SHP77 (cell line): Measurements from ENCODE around the gene PPP1R2C.

ENCODE experiments used
- DNase-seq, 2 experiments: peaks; one replicate each; lab custom pipeline; 2025; lab: John Stamatoyannopoulos, UW

PPP1R2C gene

DNA sequence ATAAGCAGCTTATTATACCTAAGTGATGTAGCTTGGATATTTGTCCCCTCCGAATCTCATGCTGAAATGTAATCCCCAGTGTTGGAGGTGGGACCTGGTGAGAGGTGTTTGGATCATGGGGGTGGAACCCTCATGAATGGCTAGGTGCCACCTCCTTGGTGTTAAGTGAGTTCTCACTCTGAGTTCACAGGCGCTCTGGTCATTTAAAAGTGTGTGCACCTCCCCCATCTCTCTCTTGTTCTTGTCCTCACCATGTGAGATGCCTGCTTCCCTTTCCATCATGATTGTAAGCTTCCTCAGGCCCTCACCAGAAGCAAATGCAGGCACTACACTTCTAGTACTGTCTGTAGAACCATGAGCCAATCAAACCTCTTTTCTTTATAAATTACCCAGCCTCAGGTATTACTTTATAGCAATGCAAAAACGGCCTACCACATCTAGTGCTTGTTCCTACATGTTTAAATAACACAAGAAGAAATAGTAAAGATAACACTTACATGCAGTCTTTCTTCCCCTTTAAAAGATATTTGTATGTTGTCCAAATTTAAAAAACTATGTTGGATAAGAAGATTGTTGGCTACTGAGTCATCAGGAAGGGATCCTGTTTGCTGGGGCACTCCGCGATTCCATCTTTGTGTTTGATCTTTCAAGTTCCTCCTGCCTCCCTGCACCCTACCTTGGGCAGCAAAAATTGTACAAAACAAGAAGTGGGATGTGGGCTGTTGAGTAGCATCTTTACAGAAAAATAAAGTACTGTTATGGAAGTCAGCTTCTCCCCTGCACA, 29.7 kb downstream of the PPP1R2C start:
- no peak for DNase-seq

DNA sequence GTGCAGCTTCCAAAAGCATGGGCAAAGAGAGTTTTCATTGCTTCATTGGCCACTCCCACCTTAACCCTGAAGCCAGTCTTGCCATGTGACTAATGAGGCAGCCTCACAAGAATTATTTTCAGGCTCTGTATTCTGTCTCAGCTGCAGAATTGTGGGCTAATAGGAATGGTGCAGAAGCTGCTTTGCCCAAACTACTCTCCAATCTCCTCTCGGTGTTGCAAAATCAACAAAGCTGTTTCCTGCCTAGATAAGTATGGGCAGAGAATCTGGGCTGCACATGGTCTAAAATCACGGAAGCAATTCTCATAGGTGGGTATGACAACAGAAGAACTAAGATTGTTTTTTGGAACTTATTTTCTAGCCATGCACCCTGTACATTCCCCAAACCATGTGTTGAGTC, 31.4 kb downstream of the PPP1R2C start:
- no peak for DNase-seq

- no peak for DNase-seq
These were observed 37.5 kb downstream of the PPP1R2C start for GRCh38 chrX:42740456-42740855.

GRCh38 chrX:42739741-42740140, 38.2 kb downstream of the PPP1R2C start:
- no peak for DNase-seq

DNA sequence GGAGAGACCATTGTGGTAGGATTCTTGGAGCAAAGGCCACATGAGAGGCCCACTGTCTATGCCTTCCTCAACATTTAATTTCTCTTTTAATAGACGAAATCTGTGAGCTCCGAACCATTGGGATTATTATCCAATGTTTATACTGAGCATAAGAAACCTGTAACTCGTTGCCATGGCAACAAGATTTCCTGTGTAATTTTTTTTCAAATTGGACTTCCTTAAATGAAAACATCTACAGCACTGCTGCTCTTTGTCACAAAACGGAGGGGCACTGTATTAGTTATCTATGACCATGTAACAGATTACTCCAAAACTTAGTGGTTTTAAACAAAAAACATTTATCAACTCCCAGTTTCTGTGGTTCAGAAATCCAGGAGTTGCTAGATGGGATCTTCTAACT, 38.7 kb downstream of the PPP1R2C start:
- no peak for DNase-seq

DNA sequence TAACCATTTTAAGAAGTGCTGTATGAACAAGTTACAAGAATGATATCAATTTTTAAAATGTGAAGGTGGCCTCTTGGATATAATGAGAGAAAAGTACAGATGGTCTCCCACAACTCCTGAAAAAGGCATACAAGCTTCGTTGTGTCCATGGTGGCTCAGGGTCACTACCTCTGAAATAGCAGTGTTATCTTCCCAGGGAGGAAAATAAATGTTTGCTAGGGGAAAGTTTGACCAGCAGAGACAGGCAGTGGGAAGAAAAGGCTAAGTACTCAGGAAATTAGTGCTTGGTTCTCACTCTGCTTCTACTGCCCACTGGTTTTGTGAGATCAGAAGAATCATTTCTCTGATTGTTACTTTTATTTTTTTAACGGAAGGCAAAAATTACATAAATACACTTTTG, 39.4 kb downstream of the PPP1R2C start:
- DNase-seq, result no peak

GRCh38 chrX:42735250-42735649, 42.7 kb downstream of the PPP1R2C start:
- no peak for DNase-seq

DNA sequence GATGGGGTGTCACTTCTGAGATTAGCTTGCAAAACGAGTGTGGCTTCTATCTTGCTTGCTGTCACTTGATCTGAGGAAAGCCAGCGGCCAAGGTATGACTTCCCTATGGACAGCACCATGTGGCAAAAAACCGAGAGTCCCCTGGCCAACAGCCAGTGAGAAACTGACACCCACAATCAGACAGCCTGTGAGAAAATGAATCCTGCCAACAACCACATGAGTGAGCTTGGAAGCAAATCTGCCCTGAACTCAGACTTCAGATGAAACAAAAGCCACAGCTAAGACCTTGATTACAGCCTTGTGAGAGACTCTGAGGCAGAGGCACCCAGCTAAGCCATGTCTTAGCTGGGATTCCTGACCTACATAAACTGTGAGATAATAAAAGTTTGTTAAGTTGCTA, 45.5 kb downstream of the PPP1R2C start:
- DNase-seq, result no peak
